ENCODE data around the gene DOCK10.

GRCh38 chr2:225013425-225014365, 28.6 kb downstream of the DOCK10 start:
- no peak for TF ChIP-seq CTCF (IDR thresholded peaks at IDR 0.05; ENCODE audit: borderline replicate concordance, extremely low read depth, low read length, poor library complexity, severe bottlenecking)
- no peak for TF ChIP-seq EZH2 (IDR thresholded peaks at IDR 0.05; ENCODE audit: borderline replicate concordance, low read depth, low read length, severe bottlenecking)

Data from DND-41 (cell line).